DMS114 treated with DMSO at 0.1 percent for 48 hours (cell line): ENCODE results near the gene CDK19.
A peak's percentile ranks its signal among the peaks of the same experiment; 100 is the strongest.
"Not testable (repeated sequence)": the region's sequence is repeated elsewhere in the genome, so short reads cannot be mapped to it uniquely, and the experiment has no call there.

Experiments used
- DNase-seq: peaks from one replicate; lab custom pipeline; 2025; ENCODE audit not compliant: unreplicated experiment; lab: John Stamatoyannopoulos, UW

The CDK19 gene

GRCh38 chr6:110628330-110628729 is 186.9 kb downstream of the CDK19 start:
- no peak for DNase-seq

GRCh38 chr6:110626442-110626841 is 188.8 kb downstream of the CDK19 start:
- DNase-seq: no peak

GRCh38 chr6:110625883-110626282 is 189.4 kb downstream of the CDK19 start:
- no peak for DNase-seq

GRCh38 chr6:110622912-110623578 is 192.2 kb downstream of the CDK19 start:
- DNase-seq: no peak

- no peak for DNase-seq
Observed at GRCh38 chr6:110621061-110621460, 194.2 kb downstream of the CDK19 start.

GRCh38 chr6:110620065-110620464 is 195.2 kb downstream of the CDK19 start:
- no peak for DNase-seq

GRCh38 chr6:110619275-110619908 is 195.9 kb downstream of the CDK19 start:
- DNase-seq: no peak

- DNase-seq: peak; percentile 19
Observed at GRCh38 chr6:110618591-110619267, 196.5 kb downstream of the CDK19 start.

- no peak for DNase-seq
Observed at GRCh38 chr6:110617057-110617456, 198.2 kb downstream of the CDK19 start.

GRCh38 chr6:110615722-110616121 is 199.5 kb downstream of the CDK19 start:
- DNase-seq: no peak

- DNase-seq: no peak
Observed at GRCh38 chr6:110614586-110614985, 200.7 kb downstream of the CDK19 start.

- DNase-seq: no peak
Observed at GRCh38 chr6:110614106-110614505, 201.2 kb downstream of the CDK19 start.

- no peak for DNase-seq
Observed at GRCh38 chr6:110613356-110613755, 201.9 kb downstream of the CDK19 start.

GRCh38 chr6:110612298-110612697 is 203.0 kb downstream of the CDK19 start:
- no peak for DNase-seq

- DNase-seq: no peak
Observed at GRCh38 chr6:110609101-110609500, 206.2 kb downstream of the CDK19 start.

- no peak for DNase-seq
Observed at GRCh38 chr6:110608151-110608550, 207.1 kb downstream of the CDK19 start.

- DNase-seq: no peak
Observed at GRCh38 chr6:110606151-110606550, 209.1 kb downstream of the CDK19 start.

- not testable (repeated sequence) for DNase-seq
Observed at GRCh38 chr6:110600640-110601039, 214.6 kb downstream of the CDK19 start.

GRCh38 chr6:110597761-110598160 is 217.5 kb downstream of the CDK19 start:
- DNase-seq: no peak

- DNase-seq: no peak
Observed at GRCh38 chr6:110596354-110596753, 218.9 kb downstream of the CDK19 start.

- DNase-seq: no peak
Observed at GRCh38 chr6:110595112-110595511, 220.2 kb downstream of the CDK19 start.

GRCh38 chr6:110593637-110594036 is 221.6 kb downstream of the CDK19 start:
- DNase-seq: no peak
